ENCODE data around the gene FARP1. TPM values are rescaled to one million over a fixed set of nuclear protein-coding genes. Genes with fewer than 3 reads are reported as not detected.

Gene FARP1
- total and polyA plus RNA-seq, 10 of the 15 experiments (the other 5 are each of a cell fraction or from before 2014, with no cell fraction given): 0.17 to 6.9 (median 0.68) TPM

DNA sequence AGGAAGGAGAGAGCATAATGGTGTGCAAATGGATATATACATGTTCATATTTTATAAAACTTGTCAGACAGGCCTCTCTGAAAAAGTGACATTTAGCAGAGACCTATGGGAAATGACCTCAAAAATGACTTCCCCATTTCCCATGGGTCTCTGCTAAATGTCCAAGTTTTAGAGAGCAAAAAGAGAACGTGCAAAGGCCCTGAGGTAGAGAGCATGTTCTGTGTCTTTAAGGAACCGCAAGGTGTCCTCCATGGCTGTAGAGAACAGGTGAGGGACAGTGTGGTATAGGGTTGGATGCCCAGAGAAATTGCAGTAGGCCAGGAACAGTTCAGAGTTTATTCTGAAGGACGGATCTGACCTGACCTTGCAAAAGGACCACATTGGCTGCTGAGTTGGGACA, 147.4 kb downstream of the FARP1 start:
- Histone ChIP-seq H3K27me3 (replicated peaks in 1 of 2; ENCODE audit: control insufficient read depth in 2 of 2, insufficient read depth in 2 of 2, low read length in 1 of 2) (no peaks in the 10 kb centered on the region), H3K4me3 (no peak overlapping the region), H3K9ac (ENCODE audit: control insufficient read depth, insufficient read depth, low read length) (no peak overlapping the region), H3K36me3 (ENCODE audit: control insufficient read depth in 2 of 2, insufficient read depth in 2 of 2, low read length in 1 of 2) (no peaks in the 10 kb centered on the region), H4K20me1 (ENCODE audit: control insufficient read depth, insufficient read depth) (no peaks in the 10 kb centered on the region), H3K9me3 (replicated peaks; ENCODE audit: control insufficient read depth, insufficient read depth, low read length) (no peaks in the 10 kb centered on the region), H3K79me2 (ENCODE audit: control insufficient read depth, insufficient read depth, low read length) (no peaks in the 10 kb centered on the region), H3K4me2 (ENCODE audit: control insufficient read depth, insufficient read depth) (no peak overlapping the region), H3K4me1 (ENCODE audit: control insufficient read depth, insufficient read depth, low read length) (no peaks in the 10 kb centered on the region), H3K27ac (ENCODE audit: control insufficient read depth, insufficient read depth) (no peak overlapping the region), H2AFZ (ENCODE audit: control insufficient read depth, low read depth, low read length) (no peak overlapping the region)
- ATAC-seq: no peak
- no peak for FAIRE-seq
- in situ Hi-C loops (cut with MboI) (no loop called here), intact Hi-C loops (cut with micrococcal nuclease; ENCODE audit: unreplicated experiment) (no loop called here)
- POLR2A ChIA-PET: no interaction called here
- BruUV-seq (replicated peaks): no TSS peak
- 31% methylated on average over 3 of the region's 3 CpGs for WGBS (ENCODE audit: insufficient coverage, insufficient replicate concordance, low lambda C conversion rate, missing lambda C conversion rate)
- CTCF ChIA-PET: no interaction called here
- RAD21 ChIA-PET (ENCODE audit: unreplicated experiment): no interaction called here
- SMC1A ChIA-PET (ENCODE audit: uncharacterized antibody, unreplicated experiment): no interaction called here
- DNase-seq (ENCODE audit: low read depth, low spot score): no peak
- TF ChIP-seq E2F8 (IDR thresholded peaks at IDR 0.05; ENCODE audit: low read depth, partially characterized antibody) (no peak), CHD1 (IDR thresholded peaks at IDR 0.05; ENCODE audit: low read depth, low read length) (no peak), RAD51 (IDR thresholded peaks at IDR 0.05) (no peak), PML (IDR thresholded peaks at IDR 0.05; ENCODE audit: low read length) (no peak), STAT3 (IDR thresholded peaks at IDR 0.05; ENCODE audit: low read depth, low read length) (no peak), CEBPZ (IDR thresholded peaks at IDR 0.05; ENCODE audit: low read depth, low read length) (no peak), SUZ12 (IDR thresholded peaks at IDR 0.05; ENCODE audit: unreplicated experiment) (no peak), CBX5 (IDR thresholded peaks at IDR 0.05; ENCODE audit: low read depth) (no peak), EGR1 (IDR thresholded peaks at IDR 0.05; ENCODE audit: borderline replicate concordance in 1 of 2, low read depth in 2 of 2, low read length in 2 of 2) (no peak), HDAC6 (IDR thresholded peaks at IDR 0.05; ENCODE audit: unreplicated experiment) (no peak)
- TF ChIP-seq, protein P1, sequence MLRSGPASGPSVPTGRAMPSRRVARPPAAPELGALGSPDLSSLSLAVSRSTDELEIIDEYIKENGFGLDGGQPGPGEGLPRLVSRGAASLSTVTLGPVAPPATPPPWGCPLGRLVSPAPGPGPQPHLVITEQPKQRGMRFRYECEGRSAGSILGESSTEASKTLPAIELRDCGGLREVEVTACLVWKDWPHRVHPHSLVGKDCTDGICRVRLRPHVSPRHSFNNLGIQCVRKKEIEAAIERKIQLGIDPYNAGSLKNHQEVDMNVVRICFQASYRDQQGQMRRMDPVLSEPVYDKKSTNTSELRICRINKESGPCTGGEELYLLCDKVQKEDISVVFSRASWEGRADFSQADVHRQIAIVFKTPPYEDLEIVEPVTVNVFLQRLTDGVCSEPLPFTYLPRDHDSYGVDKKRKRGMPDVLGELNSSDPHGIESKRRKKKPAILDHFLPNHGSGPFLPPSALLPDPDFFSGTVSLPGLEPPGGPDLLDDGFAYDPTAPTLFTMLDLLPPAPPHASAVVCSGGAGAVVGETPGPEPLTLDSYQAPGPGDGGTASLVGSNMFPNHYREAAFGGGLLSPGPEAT (IDR thresholded peaks at IDR 0.05; ENCODE audit: low read depth): no peak
- TF ChIP-seq, protein P2, sequence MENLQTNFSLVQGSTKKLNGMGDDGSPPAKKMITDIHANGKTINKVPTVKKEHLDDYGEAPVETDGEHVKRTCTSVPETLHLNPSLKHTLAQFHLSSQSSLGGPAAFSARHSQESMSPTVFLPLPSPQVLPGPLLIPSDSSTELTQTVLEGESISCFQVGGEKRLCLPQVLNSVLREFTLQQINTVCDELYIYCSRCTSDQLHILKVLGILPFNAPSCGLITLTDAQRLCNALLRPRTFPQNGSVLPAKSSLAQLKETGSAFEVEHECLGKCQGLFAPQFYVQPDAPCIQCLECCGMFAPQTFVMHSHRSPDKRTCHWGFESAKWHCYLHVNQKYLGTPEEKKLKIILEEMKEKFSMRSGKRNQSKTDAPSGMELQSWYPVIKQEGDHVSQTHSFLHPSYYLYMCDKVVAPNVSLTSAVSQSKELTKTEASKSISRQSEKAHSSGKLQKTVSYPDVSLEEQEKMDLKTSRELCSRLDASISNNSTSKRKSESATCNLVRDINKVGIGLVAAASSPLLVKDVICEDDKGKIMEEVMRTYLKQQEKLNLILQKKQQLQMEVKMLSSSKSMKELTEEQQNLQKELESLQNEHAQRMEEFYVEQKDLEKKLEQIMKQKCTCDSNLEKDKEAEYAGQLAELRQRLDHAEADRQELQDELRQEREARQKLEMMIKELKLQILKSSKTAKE (IDR thresholded peaks at IDR 0.05; ENCODE audit: low read depth, poor library complexity, severe bottlenecking): no peak
- TF ChIP-seq, protein P3, sequence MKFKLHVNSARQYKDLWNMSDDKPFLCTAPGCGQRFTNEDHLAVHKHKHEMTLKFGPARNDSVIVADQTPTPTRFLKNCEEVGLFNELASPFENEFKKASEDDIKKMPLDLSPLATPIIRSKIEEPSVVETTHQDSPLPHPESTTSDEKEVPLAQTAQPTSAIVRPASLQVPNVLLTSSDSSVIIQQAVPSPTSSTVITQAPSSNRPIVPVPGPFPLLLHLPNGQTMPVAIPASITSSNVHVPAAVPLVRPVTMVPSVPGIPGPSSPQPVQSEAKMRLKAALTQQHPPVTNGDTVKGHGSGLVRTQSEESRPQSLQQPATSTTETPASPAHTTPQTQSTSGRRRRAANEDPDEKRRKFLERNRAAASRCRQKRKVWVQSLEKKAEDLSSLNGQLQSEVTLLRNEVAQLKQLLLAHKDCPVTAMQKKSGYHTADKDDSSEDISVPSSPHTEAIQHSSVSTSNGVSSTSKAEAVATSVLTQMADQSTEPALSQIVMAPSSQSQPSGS (IDR thresholded peaks at IDR 0.05; ENCODE audit: low read length): no peak
